ENCODE measurements around the gene GCNA.

The GCNA gene

GRCh38 chrX:71622032-71622575 lies 43.9 kb downstream of the GCNA start:
- Histone ChIP-seq H3K36me3 (no peaks in the 10 kb centered on the region), H3K4me1 (peaks cover 40 to 50% (median 46%) of the 10 kb centered on the region in 10 experiments), H3K27ac (no peak overlapping the region), H3K9ac (no peak overlapping the region; a peak in 1 of 22 replicates), H3K4me2 (peak overlapping the region; percentile 27 to 66 (median 55); a peak in 19 of 22 replicates), H3K27me3 (peaks cover 29 to 86% (median 71%) of the 10 kb centered on the region in 11 experiments), H3K9me3 (replicated peaks in 1 of 11) (peaks cover 3 to 19% (median 13%) of the 10 kb centered on the region in 11 experiments; a peak in 17 of 22 replicates), H3K4me3 (no peak overlapping the region), H4K20me1 (peaks cover 0 to 45% (median 10%) of the 10 kb centered on the region in 11 experiments; a peak in 11 of 22 replicates)
- TF ChIP-seq Cebpa-rat (IDR thresholded peaks at IDR 0.05) = no peak

GRCh38 chrX:71622576-71623450 lies 44.6 kb downstream of the GCNA start:
- Histone ChIP-seq H3K27ac (peak overlapping the region in 10 of 11 experiments; percentile 19 to 57 (median 44); a peak in 16 of 22 replicates), H3K4me2 (peak overlapping the region; percentile 27 to 66 (median 55)), H3K4me1 (peaks cover 37 to 52% (median 44%) of the 10 kb centered on the region in 10 experiments), H3K27me3 (peaks cover 31 to 92% (median 78%) of the 10 kb centered on the region in 11 experiments), H3K36me3 (no peaks in the 10 kb centered on the region), H3K4me3 (no peak overlapping the region), H4K20me1 (peaks cover 0 to 38% (median 9%) of the 10 kb centered on the region in 11 experiments; a peak in 9 of 22 replicates), H3K9me3 (replicated peaks in 1 of 11) (peaks cover 3 to 19% (median 13%) of the 10 kb centered on the region in 11 experiments; a peak in 17 of 22 replicates), H3K9ac (peak overlapping the region in 9 of 11 experiments; percentile 27 to 64 (median 40); a peak in 13 of 22 replicates)
- TF ChIP-seq Cebpa-rat (IDR thresholded peaks at IDR 0.05) = no peak

GRCh38 chrX:71623714-71624113 lies 45.5 kb downstream of the GCNA start:
- Histone ChIP-seq H3K4me3 (no peak overlapping the region), H3K36me3 (no peaks in the 10 kb centered on the region), H3K4me1 (peaks cover 28 to 52% (median 39%) of the 10 kb centered on the region in 10 experiments), H3K27ac (no peak overlapping the region), H3K9ac (no peak overlapping the region), H4K20me1 (peaks cover 0 to 30% (median 4%) of the 10 kb centered on the region in 11 experiments; a peak in 7 of 22 replicates), H3K9me3 (replicated peaks in 1 of 11) (peaks cover 3 to 19% (median 13%) of the 10 kb centered on the region in 11 experiments; a peak in 17 of 22 replicates), H3K27me3 (peaks cover 33 to 96% (median 82%) of the 10 kb centered on the region in 11 experiments), H3K4me2 (peak overlapping the region in 9 of 11 experiments; percentile 42 to 66 (median 56); a peak in 13 of 22 replicates)
- no peak for TF ChIP-seq Cebpa-rat (IDR thresholded peaks at IDR 0.05)

GRCh38 chrX:71625471-71625870 lies 47.2 kb downstream of the GCNA start:
- Histone ChIP-seq H3K4me3 (no peak overlapping the region), H3K4me1 (peaks cover 25 to 56% (median 41%) of the 10 kb centered on the region in 10 experiments), H3K9me3 (replicated peaks in 1 of 11) (peaks cover 0 to 9% (median 5%) of the 10 kb centered on the region in 11 experiments; a peak in 17 of 22 replicates), H3K9ac (no peak overlapping the region), H3K27ac (no peak overlapping the region), H4K20me1 (peaks cover 0 to 21% (median 0%) of the 10 kb centered on the region in 11 experiments; a peak in 5 of 22 replicates), H3K27me3 (peaks cover 30 to 90% (median 78%) of the 10 kb centered on the region in 11 experiments; a peak in 21 of 22 replicates), H3K36me3 (no peaks in the 10 kb centered on the region), H3K4me2 (no peak overlapping the region)
- no peak for TF ChIP-seq Cebpa-rat (IDR thresholded peaks at IDR 0.05)

GRCh38 chrX:71626576-71626975 lies 48.3 kb downstream of the GCNA start:
- Histone ChIP-seq H3K27me3 (peaks cover 28 to 90% (median 73%) of the 10 kb centered on the region in 11 experiments; a peak in 21 of 22 replicates), H3K4me2 (no peak overlapping the region), H3K27ac (no peak overlapping the region), H3K9me3 (replicated peaks in 1 of 11) (no peaks in the 10 kb centered on the region; a peak in 1 of 22 replicates), H3K36me3 (no peaks in the 10 kb centered on the region), H4K20me1 (peaks cover 0 to 21% (median 0%) of the 10 kb centered on the region in 11 experiments; a peak in 5 of 22 replicates), H3K4me3 (no peak overlapping the region), H3K9ac (no peak overlapping the region), H3K4me1 (peaks cover 25 to 56% (median 41%) of the 10 kb centered on the region in 10 experiments)
- TF ChIP-seq Cebpa-rat (IDR thresholded peaks at IDR 0.05) = no peak

- no peak for TF ChIP-seq Cebpa-rat (IDR thresholded peaks at IDR 0.05)
- H3K36me3 ChIP-seq = no peaks in the 10 kb centered on the region
- H3K27me3 ChIP-seq = peaks cover 25 to 90% (median 73%) of the 10 kb centered on the region in 11 experiments
- H3K4me2 ChIP-seq = peak overlapping the region in 7 of 11 experiments; percentile 7 to 81 (median 51); a peak in 10 of 22 replicates
- H3K27ac ChIP-seq = no peak overlapping the region
- no peaks in the 10 kb centered on the region; a peak in 1 of 22 replicates for H3K9me3 ChIP-seq (replicated peaks in 1 of 11)
- H3K4me1 ChIP-seq = peaks cover 18 to 50% (median 35%) of the 10 kb centered on the region in 10 experiments
- no peak overlapping the region for H3K9ac ChIP-seq
- H3K4me3 ChIP-seq = no peak overlapping the region
- H4K20me1 ChIP-seq = peaks cover 0 to 15% (median 0%) of the 10 kb centered on the region in 11 experiments; a peak in 5 of 22 replicates
Observed at GRCh38 chrX:71627588-71628404, 49.6 kb downstream of the GCNA start.

GRCh38 chrX:71629467-71629866 lies 51.2 kb downstream of the GCNA start:
- peaks cover 28 to 90% (median 73%) of the 10 kb centered on the region in 11 experiments for H3K27me3 ChIP-seq
- peak overlapping the region in 1 of 11 experiments; percentile 4; a peak in 1 of 22 replicates for H3K9ac ChIP-seq
- peaks cover 6 to 44% (median 24%) of the 10 kb centered on the region in 10 experiments; a peak in 19 of 20 replicates for H3K4me1 ChIP-seq
- no peak for TF ChIP-seq Cebpa-rat (IDR thresholded peaks at IDR 0.05)
- peak overlapping the region; percentile 3 to 81 (median 65) for H3K4me2 ChIP-seq
- no peak overlapping the region for H3K27ac ChIP-seq
- no peaks in the 10 kb centered on the region for H3K36me3 ChIP-seq
- H4K20me1 ChIP-seq = peaks cover 0 to 5% (median 0%) of the 10 kb centered on the region in 11 experiments; a peak in 3 of 22 replicates
- no peaks in the 10 kb centered on the region; a peak in 1 of 22 replicates for H3K9me3 ChIP-seq (replicated peaks in 1 of 11)
- no peak overlapping the region; a peak in 1 of 20 replicates for H3K4me3 ChIP-seq
